IMR-90 (cell line): Measurements from ENCODE around the gene ZSCAN5C. TPM values are rescaled to one million over a fixed set of nuclear protein-coding genes. Genes with fewer than 3 reads are reported as not detected.
"Not testable (repeated sequence)": the region's sequence is repeated elsewhere in the genome, so short reads cannot be mapped to it uniquely, and the experiment has no call there.

Source experiments
- ATAC-seq: fragments of 200-7000 bp; cut with Tn5 transposase; 2 replicates; pipeline ENCODE4 v1.9.1; 2020; ENCODE audit warnings: low read depth, mild to moderate bottlenecking, moderate library complexity
- BruUV-seq: library from RNA; stranded (reverse); fragments of 400-500 nt; replicated peaks from 2 replicates; lab custom pipeline; 2021; lab: Mats Ljungman, UMichigan
- CTCF ChIA-PET: fragments of 300-600 bp; formaldehyde crosslinking; extraction: SDS; loops from one replicate; lab custom pipeline; 2021; ENCODE audit warnings: antibody characterized with exemption; lab: Yijun Ruan, JAX
- POLR2A ChIA-PET: fragments of 300-600 bp; sonication (Branson Sonifier 250); formaldehyde crosslinking; loops from one replicate; lab custom pipeline; 2022; ENCODE audit warnings: antibody characterized with exemption; ENCODE audit not compliant: unreplicated experiment; lab: Charles Lee
- DNase-seq: peaks from one replicate; pipeline ENCODE4 v3.0.0; 2013
- H2AFZ ChIP-seq: replicated peaks from 2 replicates; pipeline ENCODE3; 2013; ENCODE audit warnings: low read length, mild to moderate bottlenecking; ENCODE audit not compliant: poor library complexity
- H2AK5ac ChIP-seq: 2 replicates; pipeline ENCODE4 v1.6.1; 2013; ENCODE audit warnings: low read depth, low read length, inconsistent platforms
- H2AK9ac ChIP-seq: replicated peaks from 2 replicates; pipeline ENCODE3; 2013; ENCODE audit warnings: mild to moderate bottlenecking, low read depth, low read length, moderate library complexity; ENCODE audit not compliant: poor library complexity
- H2BK120ac ChIP-seq: 2 replicates; pipeline ENCODE4 v1.6.1; 2013; ENCODE audit warnings: low read depth, low read length, inconsistent platforms
- H2BK15ac ChIP-seq: 3 replicates; pipeline ENCODE4 v1.6.1; 2013; ENCODE audit warnings: low read depth, low read length, inconsistent platforms
- H2BK20ac ChIP-seq: 2 replicates; pipeline ENCODE4 v1.6.1; 2013; ENCODE audit warnings: low read depth, mild to moderate bottlenecking, inconsistent platforms, low read length, moderate library complexity
- H2BK5ac ChIP-seq: 2 replicates; pipeline ENCODE4 v1.6.1; 2013; ENCODE audit warnings: mild to moderate bottlenecking, low read depth, low read length, inconsistent platforms; ENCODE audit not compliant: poor library complexity, severe bottlenecking
- H3K14ac ChIP-seq: replicated peaks from 2 replicates; pipeline ENCODE4 v1.6.1; 2013; ENCODE audit warnings: low read depth, low read length, inconsistent platforms
- H3K18ac ChIP-seq: 2 replicates; pipeline ENCODE4 v1.6.1; 2013; ENCODE audit warnings: low read depth, low read length, control low read depth
- H3K23ac ChIP-seq: 2 replicates; pipeline ENCODE4 v1.6.1; 2013; ENCODE audit warnings: low read depth, low read length, inconsistent platforms
- H3K27ac ChIP-seq: 2 replicates; pipeline ENCODE4 v1.5.1; 2013; ENCODE audit warnings: mild to moderate bottlenecking, control low read depth, low read length; ENCODE audit not compliant: insufficient read depth
- H3K27me3 ChIP-seq: 2 replicates; pipeline ENCODE4 v1.6.1; 2013; ENCODE audit warnings: low read length; ENCODE audit not compliant: control insufficient read depth, insufficient read depth
- H3K36me3 ChIP-seq: 2 replicates; pipeline ENCODE4 v1.6.1; 2013; ENCODE audit warnings: low read length, mixed read lengths; ENCODE audit not compliant: control insufficient read depth, insufficient read depth
- H3K4ac ChIP-seq: 2 replicates; pipeline ENCODE4 v1.6.1; 2013; ENCODE audit warnings: low read depth, low read length, inconsistent platforms
- H3K4me1 ChIP-seq: 2 replicates; pipeline ENCODE4 v1.6.1; 2013; ENCODE audit warnings: low read length, mixed read lengths; ENCODE audit not compliant: control insufficient read depth, insufficient read depth
- H3K4me2 ChIP-seq: 2 replicates; pipeline ENCODE4 v1.6.1; 2013; ENCODE audit warnings: low read depth, mild to moderate bottlenecking, control low read depth, low read length, moderate library complexity
- H3K4me3 ChIP-seq: 2 replicates; pipeline ENCODE4 v1.5.1; 2013; ENCODE audit warnings: low read depth, mild to moderate bottlenecking, control low read depth, low read length, moderate library complexity; ENCODE audit not compliant: insufficient read depth
- H3K56ac ChIP-seq: 2 replicates; pipeline ENCODE4 v1.6.1; 2013; ENCODE audit warnings: low read length, inconsistent platforms; ENCODE audit not compliant: insufficient read depth; ENCODE audit errors: extremely low read depth
- H3K79me1 ChIP-seq, 2 experiments: 2 replicates each; pipeline ENCODE4 v1.6.1; 2013; ENCODE audit warnings: low read length in 2 of 2, inconsistent platforms in 1 of 2, low read depth in 1 of 2
- H3K9ac ChIP-seq: 2 replicates; pipeline ENCODE4 v1.6.1; 2013; ENCODE audit warnings: low read depth, low read length, control low read depth
- H3K9me1 ChIP-seq: 2 replicates; pipeline ENCODE4 v1.6.1; 2013; ENCODE audit warnings: low read length, inconsistent platforms; ENCODE audit not compliant: insufficient read depth
- H3K9me3 ChIP-seq: 2 replicates; pipeline ENCODE4 v1.6.1; 2013; ENCODE audit warnings: low read length; ENCODE audit not compliant: control insufficient read depth, insufficient read depth
- H4K20me1 ChIP-seq: 2 replicates; pipeline ENCODE4 v1.6.1; 2013; ENCODE audit warnings: low read length, inconsistent platforms; ENCODE audit not compliant: insufficient read depth
- H4K5ac ChIP-seq: 2 replicates; pipeline ENCODE4 v1.6.1; 2013; ENCODE audit warnings: mild to moderate bottlenecking, low read depth, low read length, control low read depth
- H4K8ac ChIP-seq, 2 experiments: 2 replicates each; pipeline ENCODE4 v1.6.1; 2013; ENCODE audit warnings: low read depth in 2 of 2, low read length in 2 of 2, control low read depth in 1 of 2, inconsistent platforms in 1 of 2
- H4K91ac ChIP-seq: 2 replicates; pipeline ENCODE4 v1.6.1; 2013; ENCODE audit warnings: low read depth, low read length, inconsistent platforms; ENCODE audit not compliant: insufficient read depth
- CEBPB ChIP-seq: IDR thresholded peaks from 2 replicates; pipeline ENCODE4 v1.6.1; 2012; ENCODE audit warnings: low read depth, low read length, improper control_type of control experiment
- WGBS, 2 experiments: methylation state at CpG; one replicate each; pipeline versions ENCODE4 v1.1.5 to v1.1.7; 2013; ENCODE audit warnings: missing lambda C conversion rate in 2 of 2; ENCODE audit not compliant: insufficient read length in 1 of 2; ENCODE audit errors: extremely low coverage in 2 of 2; 5-methylcytosine and 5-hydroxymethylcytosine counted together
- dilution Hi-C: fragments of 300-500 bp; cut with HindIII; formaldehyde crosslinking; loops from one replicate; pipeline ENCODE4 v1.14.3; 2018; ENCODE audit warnings: low sequenced_read_pairs; ENCODE audit not compliant: unreplicated experiment
- in situ Hi-C: fragments of 300-500 bp; cut with MboI; formaldehyde crosslinking; loops from 3 replicates; pipeline ENCODE4 v1.14.3; 2019; ENCODE audit warnings: low sequenced_read_pairs, inconsistent platforms, mixed read lengths
- intact Hi-C: fragments of 100-400 bp; cut with micrococcal nuclease; formaldehyde crosslinking; loops from 2 replicates; pipeline ENCODE4 v1.10.0; 2022
- polyA plus RNA-seq, 3 experiments: library from polyadenylated mRNA; depleted of rRNA; stranded (reverse); fragments of >200 nt; gene quantifications; 2 replicates each; pipeline ENCODE4 v1.2.3, GENCODE V29; 2012; ENCODE audit warnings: low replicate concordance in 1 of 3
- total RNA-seq: library from RNA; depleted of rRNA; stranded (reverse); fragments of >200 nt; gene quantifications from 2 replicates; pipeline ENCODE4 v1.2.3, GENCODE V29; 2012

The ZSCAN5C gene
- total and polyA plus RNA-seq, 2 of the 4 experiments (the other 2 are of a cell fraction): not detected

- H3K9me1 ChIP-seq, H3K23ac ChIP-seq, H2BK15ac ChIP-seq, H3K4me2 ChIP-seq, H3K79me1 ChIP-seq, H4K91ac ChIP-seq, H3K27ac ChIP-seq, H4K20me1 ChIP-seq, H3K4me1 ChIP-seq, H2AK5ac ChIP-seq, H3K4ac ChIP-seq, H2BK5ac ChIP-seq, dilution Hi-C loops, H3K18ac ChIP-seq, H2AK9ac ChIP-seq, H3K9ac ChIP-seq, H2BK120ac ChIP-seq, DNase-seq, H3K56ac ChIP-seq, BruUV-seq, H3K27me3 ChIP-seq, H2BK20ac ChIP-seq, H3K36me3 ChIP-seq, in situ Hi-C loops, ATAC-seq, intact Hi-C loops, H3K4me3 ChIP-seq, H3K14ac ChIP-seq, H3K9me3 ChIP-seq, H2AFZ ChIP-seq, H4K8ac ChIP-seq, H4K5ac ChIP-seq: not testable (repeated sequence)
- CTCF ChIA-PET: interaction anchor here (1.1 kb wide), 1 partner anchor 9 kb away, joined by 3 read pairs; no protein-coding TSS in a partner anchor
- TF ChIP-seq CEBPB: 0 out of 2 replicates have a peak, but pooled peaks have one; percentile 23
- POLR2A ChIA-PET: interaction anchor here (0.7 kb wide), 1 partner anchor 53 kb away, joined by 3 read pairs; no protein-coding TSS in a partner anchor
- 79% methylated on average over 4 of the region's 9 CpGs; no CpG with 5 or more reads in 1 of the 2 experiments for WGBS, 2 experiments
Observed at GRCh38 chr19:56221442-56221841, 19.4 kb downstream of the ZSCAN5C start.
